Measurements from ENCODE around the gene PDLIM1. TPM values are rescaled to one million over a fixed set of nuclear protein-coding genes. Genes with fewer than 3 reads are reported as not detected.

The PDLIM1 gene
- total and polyA plus RNA-seq, 2 of the 13 experiments (the other 11 are each of a cell fraction or from before 2014, with no cell fraction given): 119 to 123 TPM

- TF ChIP-seq, protein P1, sequence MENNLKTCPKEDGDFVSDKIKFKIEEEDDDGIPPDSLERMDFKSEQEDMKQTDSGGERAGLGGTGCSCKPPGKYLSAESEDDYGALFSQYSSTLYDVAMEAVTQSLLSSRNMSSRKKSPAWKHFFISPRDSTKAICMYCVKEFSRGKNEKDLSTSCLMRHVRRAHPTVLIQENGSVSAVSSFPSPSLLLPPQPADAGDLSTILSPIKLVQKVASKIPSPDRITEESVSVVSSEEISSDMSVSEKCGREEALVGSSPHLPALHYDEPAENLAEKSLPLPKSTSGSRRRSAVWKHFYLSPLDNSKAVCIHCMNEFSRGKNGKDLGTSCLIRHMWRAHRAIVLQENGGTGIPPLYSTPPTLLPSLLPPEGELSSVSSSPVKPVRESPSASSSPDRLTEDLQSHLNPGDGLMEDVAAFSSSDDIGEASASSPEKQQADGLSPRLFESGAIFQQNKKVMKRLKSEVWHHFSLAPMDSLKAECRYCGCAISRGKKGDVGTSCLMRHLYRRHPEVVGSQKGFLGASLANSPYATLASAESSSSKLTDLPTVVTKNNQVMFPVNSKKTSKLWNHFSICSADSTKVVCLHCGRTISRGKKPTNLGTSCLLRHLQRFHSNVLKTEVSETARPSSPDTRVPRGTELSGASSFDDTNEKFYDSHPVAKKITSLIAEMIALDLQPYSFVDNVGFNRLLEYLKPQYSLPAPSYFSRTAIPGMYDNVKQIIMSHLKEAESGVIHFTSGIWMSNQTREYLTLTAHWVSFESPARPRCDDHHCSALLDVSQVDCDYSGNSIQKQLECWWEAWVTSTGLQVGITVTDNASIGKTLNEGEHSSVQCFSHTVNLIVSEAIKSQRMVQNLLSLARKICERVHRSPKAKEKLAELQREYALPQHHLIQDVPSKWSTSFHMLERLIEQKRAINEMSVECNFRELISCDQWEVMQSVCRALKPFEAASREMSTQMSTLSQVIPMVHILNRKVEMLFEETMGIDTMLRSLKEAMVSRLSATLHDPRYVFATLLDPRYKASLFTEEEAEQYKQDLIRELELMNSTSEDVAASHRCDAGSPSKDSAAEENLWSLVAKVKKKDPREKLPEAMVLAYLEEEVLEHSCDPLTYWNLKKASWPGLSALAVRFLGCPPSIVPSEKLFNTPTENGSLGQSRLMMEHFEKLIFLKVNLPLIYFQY (CRISPR knock-in tag; IDR thresholded peaks at IDR 0.05; ENCODE audit: borderline replicate concordance): peak; percentile 71; the same call in 1 of the 2 replicates
- 0 out of 2 replicates have a peak, but pooled peaks have one; percentile 6 for TF ChIP-seq ZSCAN31 (CRISPR knock-in tag; IDR thresholded peaks at IDR 0.05; ENCODE audit: low read depth)
- TF ChIP-seq ZNF589 (CRISPR knock-in tag; conservative IDR thresholded peaks at IDR 0.05): no peak
- peak; percentile 59; the same call in 1 of the 2 replicates for TF ChIP-seq ZMYM2 (CRISPR knock-in tag; IDR thresholded peaks at IDR 0.05)
- TF ChIP-seq SKI (IDR thresholded peaks at IDR 0.05; ENCODE audit: partially characterized antibody): peak; percentile 46
- no peak for TF ChIP-seq ZFP41 (CRISPR knock-in tag; IDR thresholded peaks at IDR 0.05; ENCODE audit: borderline replicate concordance)
- TF ChIP-seq ASH2L (IDR thresholded peaks at IDR 0.05; ENCODE audit: insufficient read length, low read depth, low read length): peak; percentile 32
- 0 out of 2 replicates have a peak, but pooled peaks have one; percentile 25 for TF ChIP-seq ZBTB39 (CRISPR knock-in tag; IDR thresholded peaks at IDR 0.05)
- peak; percentile 97 for TF ChIP-seq NR2F6 (IDR thresholded peaks at IDR 0.05)
- peak; percentile 97 for TF ChIP-seq NR2F6 (CRISPR knock-in tag; IDR thresholded peaks at IDR 0.05)
- peak; percentile 37; the same call in 1 of the 2 replicates for TF ChIP-seq ZBTB4 (CRISPR knock-in tag; IDR thresholded peaks at IDR 0.05; ENCODE audit: borderline replicate concordance)
- TF ChIP-seq FOXA3 (CRISPR knock-in tag; IDR thresholded peaks at IDR 0.05): peak; percentile 79
- peak; percentile 57; the same call in 1 of the 2 replicates for TF ChIP-seq PITX1 (CRISPR knock-in tag; IDR thresholded peaks at IDR 0.05)
- peak; percentile 4; the same call in 1 of the 2 replicates for TF ChIP-seq STAG1 (CRISPR knock-in tag; IDR thresholded peaks at IDR 0.05)
- TF ChIP-seq RFXAP (CRISPR knock-in tag; IDR thresholded peaks at IDR 0.05; ENCODE audit: borderline replicate concordance): 0 out of 2 replicates have a peak, but pooled peaks have one; percentile 65
- peak; percentile 59; the same call in 1 of the 2 replicates for TF ChIP-seq YEATS4 (CRISPR knock-in tag; IDR thresholded peaks at IDR 0.05; ENCODE audit: borderline replicate concordance)
- peak; percentile 53; the same call in 1 of the 2 replicates for TF ChIP-seq FOXP1 (IDR thresholded peaks at IDR 0.05)
- peak; percentile 78 for TF ChIP-seq FOXP1 (CRISPR knock-in tag; IDR thresholded peaks at IDR 0.05)
- TF ChIP-seq ZNF12 (CRISPR knock-in tag; IDR thresholded peaks at IDR 0.05): peak; percentile 68; the same call in 1 of the 2 replicates
- peak; percentile 42 for TF ChIP-seq SMC3 (IDR thresholded peaks at IDR 0.05; ENCODE audit: low read length)
- peak; percentile 61 for TF ChIP-seq POGZ (CRISPR knock-in tag; IDR thresholded peaks at IDR 0.05)
These were observed 17.1 kb downstream of the PDLIM1 start (continued) for GRCh38 chr10:95273393-95274312.
